GM18505 (cell line): ENCODE data around the gene GPC3.
"Not testable (repeated sequence)": the region's sequence is repeated elsewhere in the genome, so short reads cannot be mapped to it uniquely, and the experiment has no call there.

Experiments used
- ATAC-seq: cut with Tn5 transposase; IDR thresholded peaks from one replicate; pipeline ENCODE4 v1.9.1; 2021; ENCODE audit not compliant: unreplicated experiment
- POLR2A ChIP-seq: IDR thresholded peaks from 4 replicates; pipeline ENCODE4 v1.6.1; 2011; ENCODE audit warnings: borderline replicate concordance; ENCODE audit not compliant: insufficient read depth, insufficient read length; ENCODE audit errors: extremely low read depth

GPC3 gene

DNA sequence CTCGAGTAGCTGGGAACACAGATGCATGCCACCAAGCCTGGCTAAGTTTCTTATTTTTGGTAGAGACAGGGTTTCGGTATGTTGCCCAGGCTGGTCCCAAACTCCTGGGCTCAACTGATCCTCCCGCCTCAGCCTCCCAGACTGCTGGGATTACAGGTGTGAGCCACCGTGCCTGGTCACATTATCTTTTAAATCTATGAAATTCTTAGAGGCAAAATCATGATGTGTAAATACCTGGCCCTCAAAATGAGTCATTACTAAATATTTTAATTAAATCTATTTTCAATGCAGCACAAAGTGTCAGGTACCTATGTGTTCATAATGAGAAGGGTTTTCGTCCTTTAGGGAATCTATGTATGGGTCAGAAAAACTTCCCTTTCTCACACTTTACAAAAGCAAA, 347.6 kb downstream of the GPC3 start:
- no peak for ATAC-seq
- no peak for TF ChIP-seq POLR2A

DNA sequence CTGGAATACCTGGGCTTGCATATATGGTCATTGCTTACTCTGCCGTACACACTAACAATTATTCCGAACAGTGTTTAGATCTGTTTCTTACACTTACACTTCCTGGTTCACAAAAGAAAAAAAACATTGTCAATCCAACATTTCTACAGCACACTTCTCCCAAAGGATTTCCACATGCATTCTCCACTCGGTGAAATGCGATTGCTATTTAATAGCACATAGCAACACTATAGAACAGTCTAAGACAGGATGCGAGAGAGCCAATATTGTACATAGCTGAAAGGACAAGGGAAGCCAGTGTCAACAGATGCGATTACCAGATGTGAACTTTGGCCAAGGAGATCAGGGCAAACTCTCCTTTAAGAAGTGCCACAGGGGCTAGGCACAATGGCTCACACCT, 349.4 kb downstream of the GPC3 start:
- ATAC-seq, result no peak
- TF ChIP-seq POLR2A, result no peak

DNA sequence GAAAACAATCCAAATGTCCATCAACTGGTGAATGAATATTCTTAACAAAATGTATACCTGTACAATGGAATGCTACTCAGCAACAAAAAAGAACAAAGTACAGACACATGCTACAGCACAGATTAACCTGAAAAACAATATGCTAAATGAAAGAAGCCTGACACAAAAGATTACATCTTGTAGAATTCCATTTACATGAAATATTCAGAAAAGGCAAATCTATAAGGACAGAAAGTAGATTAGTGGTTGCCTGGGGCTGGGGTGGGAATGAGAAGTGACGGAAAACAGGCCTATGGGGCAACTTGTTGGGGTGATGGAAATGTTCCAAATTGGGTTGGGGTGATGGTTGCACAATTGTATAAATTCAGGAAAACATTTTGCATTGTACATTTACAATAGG, 351.0 kb downstream of the GPC3 start:
- ATAC-seq, result no peak
- no peak for TF ChIP-seq POLR2A

DNA sequence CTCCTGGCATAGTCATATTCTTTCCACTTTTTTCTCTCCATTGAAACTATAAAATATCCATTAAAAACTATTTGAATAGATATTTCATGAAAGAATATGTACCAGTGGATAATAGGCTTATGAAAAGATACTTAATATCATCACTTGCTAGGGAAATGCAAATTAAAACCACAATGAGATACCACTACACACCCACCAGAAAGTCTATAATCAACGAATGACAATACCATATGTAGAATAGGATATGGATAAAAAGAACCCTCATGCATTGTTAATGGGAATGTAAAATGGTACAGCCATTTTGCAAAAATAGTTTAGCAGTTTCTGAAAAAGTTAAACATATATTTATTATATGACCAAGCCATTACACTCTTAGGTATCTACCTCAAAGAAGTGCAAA, 351.4 kb downstream of the GPC3 start:
- no peak for ATAC-seq
- no peak for TF ChIP-seq POLR2A

DNA sequence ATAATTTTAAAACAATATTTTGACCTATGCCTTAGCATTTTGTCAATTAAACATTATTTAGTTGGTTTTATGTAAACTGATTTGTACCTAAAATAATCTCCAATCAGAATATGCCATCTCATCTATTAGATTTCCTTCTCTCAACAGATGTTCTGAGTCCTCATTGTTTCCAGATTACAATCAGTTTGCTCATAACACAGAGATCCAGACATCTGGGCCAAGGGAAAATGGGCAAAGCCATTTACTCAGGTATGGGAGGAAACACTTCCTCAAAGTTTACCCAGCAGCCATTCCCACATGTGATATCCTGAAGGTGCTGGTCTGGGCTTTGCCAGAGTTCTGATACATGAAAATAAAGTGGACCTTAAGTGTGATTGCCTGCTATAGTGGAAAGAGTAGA, 352.2 kb downstream of the GPC3 start:
- no peak for ATAC-seq
- TF ChIP-seq POLR2A, result no peak

DNA sequence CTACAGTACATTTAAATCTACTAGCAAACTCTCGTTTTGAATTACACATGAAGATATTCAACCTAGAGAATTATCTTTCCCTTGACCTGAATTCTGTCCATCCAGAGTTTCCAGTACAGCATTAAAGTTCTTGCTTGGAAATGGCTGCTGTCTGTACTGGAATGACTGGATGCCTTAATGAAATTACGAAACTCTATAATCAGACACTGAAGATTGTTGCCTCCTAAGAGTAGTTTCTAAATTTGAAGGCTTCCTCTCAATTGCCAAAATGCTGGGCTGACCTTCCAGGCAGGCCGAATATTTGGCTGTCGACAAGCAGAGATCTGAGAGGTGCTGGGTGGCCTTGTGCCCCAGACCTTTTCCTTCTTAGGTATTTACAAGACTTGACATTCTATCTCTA, 355.0 kb downstream of the GPC3 start:
- no peak for TF ChIP-seq POLR2A

DNA sequence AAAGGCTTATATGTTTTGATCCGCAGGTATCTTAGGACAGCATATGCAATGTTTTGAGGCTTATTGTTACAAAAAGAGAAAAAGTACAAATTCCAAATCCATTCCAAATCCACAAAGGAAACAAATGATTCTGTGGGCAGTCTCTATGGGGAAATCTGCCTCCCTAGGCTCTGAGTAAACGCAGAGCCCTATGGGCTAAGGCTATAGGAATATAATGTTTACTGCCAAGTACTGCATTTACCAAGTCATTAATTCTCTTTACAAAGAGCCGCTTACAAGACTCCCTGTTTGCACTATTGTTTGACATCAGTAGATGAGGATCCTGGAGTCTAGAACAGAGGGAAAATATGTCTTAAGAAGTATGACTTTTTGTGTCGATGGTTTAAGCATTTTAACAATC, 357.7 kb downstream of the GPC3 start:
- TF ChIP-seq POLR2A, result no peak

More for the DNA sequence above, 355.0 kb downstream of the GPC3 start:
- no peak for ATAC-seq

DNA sequence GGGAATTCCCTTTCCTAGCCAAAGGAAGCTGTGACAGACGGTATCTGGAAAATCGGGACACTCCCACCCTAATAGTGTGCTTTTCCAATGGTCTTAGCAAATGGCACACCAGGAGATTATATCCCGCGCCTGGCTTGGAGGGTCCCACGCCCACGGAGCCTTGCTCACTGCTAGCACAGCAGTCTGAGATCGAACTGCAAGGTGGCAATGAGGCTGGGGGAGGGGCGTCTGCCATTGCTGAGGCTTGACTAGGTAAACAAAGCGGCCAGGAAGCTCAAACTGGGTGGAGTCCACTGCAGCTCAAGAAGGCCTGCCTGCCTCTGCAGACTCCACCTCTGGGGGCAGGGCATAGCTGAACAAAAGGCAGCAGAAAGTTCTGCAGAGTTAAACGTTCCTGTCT, 364.0 kb downstream of the GPC3 start:
- ATAC-seq, result not testable (repeated sequence)

More for the DNA sequence above, 357.7 kb downstream of the GPC3 start:
- no peak for ATAC-seq

DNA sequence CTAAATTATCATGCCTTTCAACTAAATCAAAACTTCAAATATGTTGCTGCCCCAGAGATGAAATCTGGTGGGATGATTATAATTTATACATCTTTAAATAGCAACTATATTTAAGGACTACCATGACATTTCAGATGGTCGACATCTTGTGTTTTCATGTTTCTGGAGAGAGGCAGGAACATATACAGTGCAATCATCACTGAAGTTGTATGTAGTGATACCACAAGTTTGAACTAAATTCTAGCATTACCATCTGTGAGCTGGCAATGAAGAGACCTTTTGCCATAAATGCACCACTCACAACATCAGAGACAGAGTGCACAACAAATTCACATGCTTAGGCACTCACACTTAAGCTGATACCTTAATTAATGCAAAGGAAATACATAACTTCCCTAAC, 373.7 kb downstream of the GPC3 start:
- no peak for TF ChIP-seq POLR2A
- no peak for ATAC-seq

DNA sequence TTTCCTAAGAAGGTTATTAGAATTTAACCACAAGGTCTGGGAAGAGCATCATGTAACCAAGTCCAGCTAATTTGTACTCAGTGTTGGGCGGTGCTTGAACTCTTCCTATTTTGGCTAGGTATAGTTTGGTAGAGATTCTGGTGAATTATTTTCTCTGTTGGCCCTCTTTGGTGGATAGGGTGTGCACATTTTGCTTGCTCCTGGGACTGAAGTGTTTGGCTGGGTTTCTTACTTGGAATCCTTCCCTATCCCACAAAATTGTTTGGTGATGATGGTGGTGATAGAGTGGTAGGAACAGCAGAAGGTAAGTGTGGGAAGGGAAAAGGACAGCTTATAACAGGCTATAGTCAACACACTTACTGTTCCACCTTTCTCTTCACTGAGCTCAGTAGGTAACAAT, 375.3 kb downstream of the GPC3 start:
- TF ChIP-seq POLR2A, result no peak
- ATAC-seq, result no peak

DNA sequence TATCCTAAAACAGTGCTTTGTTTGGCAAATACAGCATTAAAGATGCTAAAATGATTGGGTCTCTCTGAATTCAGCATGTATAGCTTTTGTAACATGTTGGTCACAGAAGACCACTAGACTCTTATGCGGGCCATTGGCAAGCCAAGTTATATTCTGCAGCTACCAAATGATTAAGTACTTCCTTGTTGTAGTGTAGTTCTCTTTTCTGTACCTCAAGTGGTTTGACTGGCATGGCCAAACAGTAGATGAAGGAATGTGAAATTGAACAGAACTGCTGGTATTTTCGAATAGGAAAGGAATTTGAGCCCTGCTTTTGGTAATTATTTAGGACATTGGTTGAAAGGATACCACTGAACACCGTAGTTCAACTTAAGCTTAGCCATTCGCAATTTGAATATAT, 376.2 kb downstream of the GPC3 start:
- no peak for TF ChIP-seq POLR2A
- no peak for ATAC-seq

DNA sequence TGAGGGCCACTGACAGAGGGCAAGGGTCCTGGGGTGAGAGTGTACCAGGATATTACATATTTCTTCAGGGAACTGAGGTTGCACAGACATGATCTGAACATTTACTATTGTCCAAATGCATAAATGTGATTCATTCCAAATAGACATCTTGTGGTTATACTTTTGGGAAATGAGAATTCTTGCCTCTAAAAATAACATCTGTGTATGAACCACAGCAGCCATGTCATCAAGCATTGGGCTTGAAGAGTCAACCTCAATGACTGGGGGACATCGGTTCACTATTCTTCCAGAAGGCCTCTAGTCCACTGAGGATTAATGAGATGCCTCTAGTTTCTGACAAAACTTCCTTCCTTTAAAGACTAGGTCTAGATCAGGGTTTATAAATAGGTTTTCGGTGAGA, 377.0 kb downstream of the GPC3 start:
- no peak for ATAC-seq
- no peak for TF ChIP-seq POLR2A

DNA sequence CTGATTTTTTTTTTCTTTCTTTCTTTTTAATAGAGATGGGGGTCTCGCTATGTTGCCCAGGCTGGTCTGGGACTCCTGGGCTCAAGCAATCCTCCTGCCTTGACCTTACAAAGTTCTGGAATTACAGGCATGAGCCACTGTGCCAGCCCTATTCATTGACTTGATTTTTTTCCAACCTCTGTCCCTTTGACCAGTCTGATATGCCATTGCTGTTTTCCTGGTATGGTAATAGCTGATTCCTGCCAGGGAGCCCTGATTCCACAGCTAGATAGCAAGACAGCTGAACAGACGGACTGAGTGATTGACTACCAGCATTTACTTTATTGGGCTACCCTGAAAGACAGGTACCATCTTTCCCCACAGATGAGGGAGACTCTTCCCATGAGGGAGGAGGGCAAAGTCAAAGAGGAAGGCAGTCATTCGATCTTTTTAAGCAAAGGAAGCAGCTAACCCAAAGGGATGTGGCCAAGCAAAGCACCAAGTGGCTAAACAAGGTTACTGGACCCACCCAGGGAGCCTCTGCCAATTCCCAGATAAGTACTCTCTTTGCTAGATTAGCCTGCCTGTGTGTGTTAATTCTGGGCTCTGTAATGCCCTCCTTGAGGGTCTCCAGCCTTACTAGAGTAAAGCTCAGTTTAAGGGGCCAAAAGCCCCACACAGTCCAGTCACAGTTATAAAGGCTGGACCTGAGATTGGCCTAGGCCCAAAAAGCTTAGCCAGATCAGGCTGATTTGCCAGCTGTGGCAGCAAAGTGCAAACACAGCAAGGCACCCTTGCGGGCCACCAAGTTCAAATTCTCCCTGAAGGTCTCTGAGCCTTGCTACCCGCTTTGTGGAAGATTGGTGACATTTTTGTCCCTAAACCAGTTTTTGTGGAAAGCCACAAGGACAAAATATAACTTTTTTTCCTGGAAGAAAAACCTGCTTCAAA, 377.7 kb downstream of the GPC3 start:
- no peak for TF ChIP-seq POLR2A
- no peak for ATAC-seq

DNA sequence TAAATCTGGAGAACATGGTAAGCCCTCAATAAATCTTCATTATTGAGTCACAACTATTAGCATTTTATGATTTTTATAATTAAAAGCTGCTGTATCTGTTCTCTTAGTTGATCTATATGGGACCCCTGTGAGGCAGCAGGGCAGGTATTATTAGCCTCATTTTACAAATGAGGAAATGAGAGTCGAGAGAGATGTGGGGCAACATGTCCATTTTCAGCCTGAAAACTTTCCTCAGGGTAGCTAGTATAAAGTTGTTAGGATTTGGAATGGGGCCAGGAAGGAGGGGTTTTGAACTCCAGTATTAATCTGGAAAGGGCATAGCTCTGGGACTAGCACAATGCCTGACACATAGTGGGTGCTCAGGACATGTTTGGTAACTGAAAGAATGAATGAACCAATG, 378.4 kb downstream of the GPC3 start:
- no peak for ATAC-seq
- no peak for TF ChIP-seq POLR2A
